ENCODE data around the gene PPP1R13B. TPM values are rescaled to one million over a fixed set of nuclear protein-coding genes. Genes with fewer than 3 reads are reported as not detected.

The PPP1R13B gene
- total and polyA plus RNA-seq, 2 experiments from 2014 or later: 2.0 to 8.5 TPM

DNA sequence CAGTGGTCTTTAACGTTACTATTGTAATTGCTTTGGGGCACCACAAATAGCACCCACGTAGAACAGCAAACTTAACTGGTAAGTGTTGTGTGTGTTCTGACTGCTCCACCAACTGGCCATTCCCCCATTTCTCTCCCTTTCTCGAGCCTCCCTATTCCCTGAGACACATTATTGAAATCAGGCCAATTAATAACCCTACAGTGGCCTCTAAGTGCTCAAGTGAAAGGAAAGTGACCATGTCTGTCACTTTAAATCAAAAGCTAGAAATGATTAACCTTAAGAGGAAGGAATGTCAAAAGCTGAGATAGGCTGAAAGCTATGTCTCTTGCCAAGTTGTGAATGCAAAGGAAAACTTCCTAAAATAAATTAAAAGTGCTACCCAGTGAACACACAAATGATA is 22.3 kb downstream of the PPP1R13B start:
- no peak for TF ChIP-seq NANOG (IDR thresholded peaks at IDR 0.05; ENCODE audit: borderline replicate concordance)
- TF ChIP-seq, protein P1, sequence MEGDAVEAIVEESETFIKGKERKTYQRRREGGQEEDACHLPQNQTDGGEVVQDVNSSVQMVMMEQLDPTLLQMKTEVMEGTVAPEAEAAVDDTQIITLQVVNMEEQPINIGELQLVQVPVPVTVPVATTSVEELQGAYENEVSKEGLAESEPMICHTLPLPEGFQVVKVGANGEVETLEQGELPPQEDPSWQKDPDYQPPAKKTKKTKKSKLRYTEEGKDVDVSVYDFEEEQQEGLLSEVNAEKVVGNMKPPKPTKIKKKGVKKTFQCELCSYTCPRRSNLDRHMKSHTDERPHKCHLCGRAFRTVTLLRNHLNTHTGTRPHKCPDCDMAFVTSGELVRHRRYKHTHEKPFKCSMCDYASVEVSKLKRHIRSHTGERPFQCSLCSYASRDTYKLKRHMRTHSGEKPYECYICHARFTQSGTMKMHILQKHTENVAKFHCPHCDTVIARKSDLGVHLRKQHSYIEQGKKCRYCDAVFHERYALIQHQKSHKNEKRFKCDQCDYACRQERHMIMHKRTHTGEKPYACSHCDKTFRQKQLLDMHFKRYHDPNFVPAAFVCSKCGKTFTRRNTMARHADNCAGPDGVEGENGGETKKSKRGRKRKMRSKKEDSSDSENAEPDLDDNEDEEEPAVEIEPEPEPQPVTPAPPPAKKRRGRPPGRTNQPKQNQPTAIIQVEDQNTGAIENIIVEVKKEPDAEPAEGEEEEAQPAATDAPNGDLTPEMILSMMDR (conservative IDR thresholded peaks at IDR 0.05; ENCODE audit: low read depth in 2 of 2): peak in 1 of 2 experiments; percentile 30; a peak in 2 of 4 replicates
- no peak for ATAC-seq
- Histone ChIP-seq H4K20me1 (replicated peaks; ENCODE audit: insufficient read depth) (no peaks in the 10 kb centered on the region), H3K27ac (ENCODE audit: low read depth) (no peak overlapping the region), H3K36me3 (ENCODE audit: insufficient read depth) (no peaks in the 10 kb centered on the region), H3K27me3 (ENCODE audit: insufficient read depth) (no peaks in the 10 kb centered on the region), H3K4me2 (no peak overlapping the region), H3F3A (replicated peaks; ENCODE audit: low read depth) (no peaks in the 10 kb centered on the region), H3K79me2 (replicated peaks; ENCODE audit: insufficient read depth) (no peaks in the 10 kb centered on the region), H3K4me1 (ENCODE audit: insufficient read depth) (peaks cover 3% of the 10 kb centered on the region; the same call in 1 of the 2 replicates), H3K4me3 (no peak overlapping the region), H2AFZ (no peak overlapping the region), H3K9me2 (ENCODE audit: insufficient read depth) (no peaks in the 10 kb centered on the region)
- Mint-ChIP-seq H3K27me3 (ENCODE audit: insufficient read depth, low read depth, poor library complexity) (peaks cover 2% of the 10 kb centered on the region), H3K9me3 (no peaks in the 10 kb centered on the region), H3K36me3 (ENCODE audit: low read depth) (no peaks in the 10 kb centered on the region), H3K4me1 (peaks cover 8% of the 10 kb centered on the region), H3K4me3 (no peak overlapping the region), H3K27ac (no peak overlapping the region)
- no peak for DNase-seq (ENCODE audit: low spot score)

DNA sequence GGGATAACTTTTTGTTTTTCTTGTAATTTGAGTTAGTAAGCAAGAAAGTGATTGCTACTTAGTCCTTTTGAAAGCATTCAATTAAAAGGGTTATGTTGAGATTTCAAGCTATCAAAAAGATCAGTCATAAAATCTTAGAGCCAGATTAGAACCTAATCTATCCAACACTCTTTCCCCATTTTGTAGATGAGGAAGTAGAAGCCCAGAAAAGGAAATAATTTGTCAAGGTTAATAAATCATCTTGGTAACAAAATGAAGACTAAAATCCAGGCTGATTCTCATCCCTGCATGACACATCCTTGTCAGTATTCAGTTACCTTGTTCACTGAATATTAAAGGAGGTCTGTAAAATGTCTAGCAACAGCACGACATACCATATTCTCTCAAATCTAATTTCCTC is 26.5 kb downstream of the PPP1R13B start:
- H3K4me3 Mint-ChIP-seq: no peak overlapping the region
- H3K4me2 ChIP-seq: no peak overlapping the region
- TF ChIP-seq, protein P2, sequence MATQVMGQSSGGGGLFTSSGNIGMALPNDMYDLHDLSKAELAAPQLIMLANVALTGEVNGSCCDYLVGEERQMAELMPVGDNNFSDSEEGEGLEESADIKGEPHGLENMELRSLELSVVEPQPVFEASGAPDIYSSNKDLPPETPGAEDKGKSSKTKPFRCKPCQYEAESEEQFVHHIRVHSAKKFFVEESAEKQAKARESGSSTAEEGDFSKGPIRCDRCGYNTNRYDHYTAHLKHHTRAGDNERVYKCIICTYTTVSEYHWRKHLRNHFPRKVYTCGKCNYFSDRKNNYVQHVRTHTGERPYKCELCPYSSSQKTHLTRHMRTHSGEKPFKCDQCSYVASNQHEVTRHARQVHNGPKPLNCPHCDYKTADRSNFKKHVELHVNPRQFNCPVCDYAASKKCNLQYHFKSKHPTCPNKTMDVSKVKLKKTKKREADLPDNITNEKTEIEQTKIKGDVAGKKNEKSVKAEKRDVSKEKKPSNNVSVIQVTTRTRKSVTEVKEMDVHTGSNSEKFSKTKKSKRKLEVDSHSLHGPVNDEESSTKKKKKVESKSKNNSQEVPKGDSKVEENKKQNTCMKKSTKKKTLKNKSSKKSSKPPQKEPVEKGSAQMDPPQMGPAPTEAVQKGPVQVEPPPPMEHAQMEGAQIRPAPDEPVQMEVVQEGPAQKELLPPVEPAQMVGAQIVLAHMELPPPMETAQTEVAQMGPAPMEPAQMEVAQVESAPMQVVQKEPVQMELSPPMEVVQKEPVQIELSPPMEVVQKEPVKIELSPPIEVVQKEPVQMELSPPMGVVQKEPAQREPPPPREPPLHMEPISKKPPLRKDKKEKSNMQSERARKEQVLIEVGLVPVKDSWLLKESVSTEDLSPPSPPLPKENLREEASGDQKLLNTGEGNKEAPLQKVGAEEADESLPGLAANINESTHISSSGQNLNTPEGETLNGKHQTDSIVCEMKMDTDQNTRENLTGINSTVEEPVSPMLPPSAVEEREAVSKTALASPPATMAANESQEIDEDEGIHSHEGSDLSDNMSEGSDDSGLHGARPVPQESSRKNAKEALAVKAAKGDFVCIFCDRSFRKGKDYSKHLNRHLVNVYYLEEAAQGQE (IDR thresholded peaks at IDR 0.05; ENCODE audit: unreplicated experiment): no peak
- TF ChIP-seq, protein P3, sequence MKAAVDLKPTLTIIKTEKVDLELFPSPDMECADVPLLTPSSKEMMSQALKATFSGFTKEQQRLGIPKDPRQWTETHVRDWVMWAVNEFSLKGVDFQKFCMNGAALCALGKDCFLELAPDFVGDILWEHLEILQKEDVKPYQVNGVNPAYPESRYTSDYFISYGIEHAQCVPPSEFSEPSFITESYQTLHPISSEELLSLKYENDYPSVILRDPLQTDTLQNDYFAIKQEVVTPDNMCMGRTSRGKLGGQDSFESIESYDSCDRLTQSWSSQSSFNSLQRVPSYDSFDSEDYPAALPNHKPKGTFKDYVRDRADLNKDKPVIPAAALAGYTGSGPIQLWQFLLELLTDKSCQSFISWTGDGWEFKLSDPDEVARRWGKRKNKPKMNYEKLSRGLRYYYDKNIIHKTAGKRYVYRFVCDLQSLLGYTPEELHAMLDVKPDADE (IDR thresholded peaks at IDR 0.05): no peak
- TF ChIP-seq, protein P1 (conservative IDR thresholded peaks at IDR 0.05; ENCODE audit: low read depth in 2 of 2): no peak
- TF ChIP-seq, protein P4, sequence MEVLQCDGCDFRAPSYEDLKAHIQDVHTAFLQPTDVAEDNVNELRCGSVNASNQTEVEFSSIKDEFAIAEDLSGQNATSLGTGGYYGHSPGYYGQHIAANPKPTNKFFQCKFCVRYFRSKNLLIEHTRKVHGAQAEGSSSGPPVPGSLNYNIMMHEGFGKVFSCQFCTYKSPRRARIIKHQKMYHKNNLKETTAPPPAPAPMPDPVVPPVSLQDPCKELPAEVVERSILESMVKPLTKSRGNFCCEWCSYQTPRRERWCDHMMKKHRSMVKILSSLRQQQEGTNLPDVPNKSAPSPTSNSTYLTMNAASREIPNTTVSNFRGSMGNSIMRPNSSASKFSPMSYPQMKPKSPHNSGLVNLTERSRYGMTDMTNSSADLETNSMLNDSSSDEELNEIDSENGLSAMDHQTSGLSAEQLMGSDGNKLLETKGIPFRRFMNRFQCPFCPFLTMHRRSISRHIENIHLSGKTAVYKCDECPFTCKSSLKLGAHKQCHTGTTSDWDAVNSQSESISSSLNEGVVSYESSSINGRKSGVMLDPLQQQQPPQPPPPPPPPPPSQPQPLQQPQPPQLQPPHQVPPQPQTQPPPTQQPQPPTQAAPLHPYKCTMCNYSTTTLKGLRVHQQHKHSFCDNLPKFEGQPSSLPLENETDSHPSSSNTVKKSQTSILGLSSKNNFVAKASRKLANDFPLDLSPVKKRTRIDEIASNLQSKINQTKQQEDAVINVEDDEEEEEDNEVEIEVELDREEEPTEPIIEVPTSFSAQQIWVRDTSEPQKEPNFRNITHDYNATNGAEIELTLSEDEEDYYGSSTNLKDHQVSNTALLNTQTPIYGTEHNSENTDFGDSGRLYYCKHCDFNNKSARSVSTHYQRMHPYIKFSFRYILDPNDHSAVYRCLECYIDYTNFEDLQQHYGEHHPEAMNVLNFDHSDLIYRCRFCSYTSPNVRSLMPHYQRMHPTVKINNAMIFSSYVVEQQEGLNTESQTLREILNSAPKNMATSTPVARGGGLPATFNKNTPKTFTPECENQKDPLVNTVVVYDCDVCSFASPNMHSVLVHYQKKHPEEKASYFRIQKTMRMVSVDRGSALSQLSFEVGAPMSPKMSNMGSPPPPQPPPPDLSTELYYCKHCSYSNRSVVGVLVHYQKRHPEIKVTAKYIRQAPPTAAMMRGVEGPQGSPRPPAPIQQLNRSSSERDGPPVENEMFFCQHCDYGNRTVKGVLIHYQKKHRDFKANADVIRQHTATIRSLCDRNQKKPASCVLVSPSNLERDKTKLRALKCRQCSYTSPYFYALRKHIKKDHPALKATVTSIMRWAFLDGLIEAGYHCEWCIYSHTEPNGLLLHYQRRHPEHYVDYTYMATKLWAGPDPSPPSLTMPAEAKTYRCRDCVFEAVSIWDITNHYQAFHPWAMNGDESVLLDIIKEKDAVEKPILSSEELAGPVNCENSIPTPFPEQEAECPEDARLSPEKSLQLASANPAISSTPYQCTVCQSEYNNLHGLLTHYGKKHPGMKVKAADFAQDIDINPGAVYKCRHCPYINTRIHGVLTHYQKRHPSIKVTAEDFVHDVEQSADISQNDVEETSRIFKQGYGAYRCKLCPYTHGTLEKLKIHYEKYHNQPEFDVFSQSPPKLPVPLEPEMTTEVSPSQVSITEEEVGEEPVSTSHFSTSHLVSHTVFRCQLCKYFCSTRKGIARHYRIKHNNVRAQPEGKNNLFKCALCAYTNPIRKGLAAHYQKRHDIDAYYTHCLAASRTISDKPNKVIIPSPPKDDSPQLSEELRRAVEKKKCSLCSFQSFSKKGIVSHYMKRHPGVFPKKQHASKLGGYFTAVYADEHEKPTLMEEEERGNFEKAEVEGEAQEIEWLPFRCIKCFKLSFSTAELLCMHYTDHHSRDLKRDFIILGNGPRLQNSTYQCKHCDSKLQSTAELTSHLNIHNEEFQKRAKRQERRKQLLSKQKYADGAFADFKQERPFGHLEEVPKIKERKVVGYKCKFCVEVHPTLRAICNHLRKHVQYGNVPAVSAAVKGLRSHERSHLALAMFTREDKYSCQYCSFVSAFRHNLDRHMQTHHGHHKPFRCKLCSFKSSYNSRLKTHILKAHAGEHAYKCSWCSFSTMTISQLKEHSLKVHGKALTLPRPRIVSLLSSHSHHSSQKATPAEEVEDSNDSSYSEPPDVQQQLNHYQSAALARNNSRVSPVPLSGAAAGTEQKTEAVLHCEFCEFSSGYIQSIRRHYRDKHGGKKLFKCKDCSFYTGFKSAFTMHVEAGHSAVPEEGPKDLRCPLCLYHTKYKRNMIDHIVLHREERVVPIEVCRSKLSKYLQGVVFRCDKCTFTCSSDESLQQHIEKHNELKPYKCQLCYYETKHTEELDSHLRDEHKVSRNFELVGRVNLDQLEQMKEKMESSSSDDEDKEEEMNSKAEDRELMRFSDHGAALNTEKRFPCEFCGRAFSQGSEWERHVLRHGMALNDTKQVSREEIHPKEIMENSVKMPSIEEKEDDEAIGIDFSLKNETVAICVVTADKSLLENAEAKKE (CRISPR knock-in tag; IDR thresholded peaks at IDR 0.05): no peak
- TF ChIP-seq EZH2phosphoT487 (IDR thresholded peaks at IDR 0.05; ENCODE audit: unreplicated experiment): no peak

More for the DNA sequence above, 26.5 kb downstream of the PPP1R13B start:
- Histone ChIP-seq H4K20me1 (replicated peaks; ENCODE audit: insufficient read depth) (no peaks in the 10 kb centered on the region), H3K27ac (ENCODE audit: low read depth) (no peak overlapping the region), H3F3A (replicated peaks; ENCODE audit: low read depth) (no peaks in the 10 kb centered on the region), H3K4me1 (ENCODE audit: insufficient read depth) (peaks cover 12% of the 10 kb centered on the region), H3K36me3 (ENCODE audit: insufficient read depth) (no peaks in the 10 kb centered on the region), H3K27me3 (ENCODE audit: insufficient read depth) (no peaks in the 10 kb centered on the region), H3K4me3 (no peak overlapping the region), H3K9me2 (ENCODE audit: insufficient read depth) (no peaks in the 10 kb centered on the region), H2AFZ (no peak overlapping the region), H3K79me2 (replicated peaks; ENCODE audit: insufficient read depth) (no peaks in the 10 kb centered on the region)
- Mint-ChIP-seq H3K4me1 (peaks cover 21% of the 10 kb centered on the region), H3K27me3 (ENCODE audit: insufficient read depth, low read depth, poor library complexity) (peaks cover 2% of the 10 kb centered on the region), H3K27ac (no peak overlapping the region), H3K36me3 (ENCODE audit: low read depth) (no peaks in the 10 kb centered on the region), H3K9me3 (no peaks in the 10 kb centered on the region)
- no peak for DNase-seq (ENCODE audit: low spot score)
- ATAC-seq: no peak

Measured in GM23338 (cell line).